Mononuclear cell (primary cell): ENCODE results near the gene HTRA1. TPM values are rescaled to one million over a fixed set of nuclear protein-coding genes. Genes with fewer than 3 reads are reported as not detected.

Source experiments
- H3K27me3 ChIP-seq: 2 replicates; pipeline ENCODE4 v1.6.0; 2011; ENCODE audit warnings: low read length, control low read depth; ENCODE audit not compliant: insufficient read depth
- H3K4me1 ChIP-seq: 2 replicates; pipeline ENCODE4 v1.5.1; 2011; ENCODE audit warnings: mild to moderate bottlenecking, low read length, control low read depth; ENCODE audit not compliant: insufficient read depth
- H3K4me3 ChIP-seq: 2 replicates; pipeline ENCODE4 v1.5.1; 2011; ENCODE audit warnings: mild to moderate bottlenecking, low read length, moderate library complexity
- H3K9me3 ChIP-seq: 2 replicates; pipeline ENCODE4 v1.5.1; 2011; ENCODE audit warnings: low read depth, mild to moderate bottlenecking, control low read depth, low read length
- total RNA-seq: library from RNA; depleted of rRNA; stranded (reverse); fragments of >200 nt; gene quantifications from one replicate; pipeline ENCODE4 v1.2.3, GENCODE V29; 2012

HTRA1 gene
- total RNA-seq, 1 donor, result 2.2 TPM

- Histone ChIP-seq H3K4me3 (no peak overlapping the region), H3K4me1 (no peaks in the 10 kb centered on the region), H3K9me3 (no peaks in the 10 kb centered on the region), H3K27me3 (no peaks in the 10 kb centered on the region)
Measured at GRCh38 chr10:122505011-122505410, 43.7 kb downstream of the HTRA1 start.

DNA sequence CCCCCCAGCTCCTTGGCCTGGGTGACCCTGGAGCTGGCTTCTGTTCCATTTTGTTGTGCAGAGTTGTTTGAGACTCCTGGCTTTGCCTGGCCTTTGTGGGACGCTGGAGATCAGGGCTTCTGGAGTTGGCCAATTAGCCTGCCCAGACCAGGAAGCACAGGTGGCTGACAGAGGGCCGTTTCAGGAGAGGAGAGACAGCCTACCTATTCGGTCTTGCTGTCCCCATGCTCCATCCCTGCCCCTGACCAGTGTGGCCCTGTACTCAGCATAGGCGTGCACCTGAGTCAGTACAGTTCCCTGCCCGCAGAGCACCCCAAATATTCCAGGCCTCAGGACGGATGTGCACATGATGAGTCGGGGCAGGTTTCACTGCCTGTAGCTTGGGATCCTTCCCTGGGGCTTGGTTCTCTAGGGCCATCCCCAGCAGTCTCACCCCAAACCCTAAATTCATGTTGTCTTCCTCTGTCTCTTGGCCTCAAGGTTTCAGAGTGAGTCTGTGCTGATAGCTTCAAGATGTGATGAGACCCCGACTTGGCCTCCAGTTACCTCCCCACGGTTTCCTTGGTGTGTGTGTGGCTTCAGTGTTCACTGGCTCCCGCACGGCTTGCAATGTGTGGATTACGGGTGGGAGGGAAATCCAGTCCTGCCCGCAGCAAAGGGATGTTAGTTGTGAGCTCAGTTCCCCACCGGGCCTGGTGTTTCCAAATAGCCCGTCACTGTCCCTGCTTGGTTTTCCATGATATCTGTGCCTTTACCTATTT lies 44.7 kb downstream of the HTRA1 start:
- no peak overlapping the region for H3K4me3 ChIP-seq
- H3K4me1 ChIP-seq, result no peaks in the 10 kb centered on the region

DNA sequence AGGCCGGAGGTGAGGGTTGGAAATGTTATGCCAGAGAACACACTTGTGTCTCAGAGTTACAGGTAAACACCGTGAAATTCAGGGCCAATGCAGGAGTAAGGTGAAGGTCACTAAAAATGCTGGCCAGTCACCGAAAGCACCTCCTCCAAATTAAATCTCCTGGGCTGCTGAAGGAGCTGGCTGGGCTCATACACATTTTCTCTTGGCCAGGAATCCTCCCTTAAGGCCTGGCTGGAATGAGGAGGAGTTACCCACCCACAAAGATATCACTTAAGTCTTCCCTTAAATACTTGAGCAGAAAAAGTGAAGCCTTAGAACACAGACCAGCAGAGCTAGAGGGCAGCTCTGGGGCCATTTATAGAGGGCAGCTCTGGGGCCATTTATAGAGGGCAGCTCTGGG lies 46.3 kb downstream of the HTRA1 start:
- Histone ChIP-seq H3K9me3 (no peaks in the 10 kb centered on the region), H3K4me1 (no peaks in the 10 kb centered on the region), H3K4me3 (no peak overlapping the region), H3K27me3 (no peaks in the 10 kb centered on the region)

More for the DNA sequence above, 44.7 kb downstream of the HTRA1 start:
- no peaks in the 10 kb centered on the region for H3K9me3 ChIP-seq
- no peaks in the 10 kb centered on the region for H3K27me3 ChIP-seq

- H3K9me3 ChIP-seq, result no peaks in the 10 kb centered on the region
Measured at GRCh38 chr10:122508021-122508420, 46.7 kb downstream of the HTRA1 start.

GRCh38 chr10:122509323-122509722 lies 48.0 kb downstream of the HTRA1 start:
- H3K9me3 ChIP-seq, result no peaks in the 10 kb centered on the region

More at GRCh38 chr10:122508021-122508420, 46.7 kb downstream of the HTRA1 start:
- H3K4me3 ChIP-seq, result no peak overlapping the region
- H3K27me3 ChIP-seq, result no peaks in the 10 kb centered on the region
- no peaks in the 10 kb centered on the region for H3K4me1 ChIP-seq

DNA sequence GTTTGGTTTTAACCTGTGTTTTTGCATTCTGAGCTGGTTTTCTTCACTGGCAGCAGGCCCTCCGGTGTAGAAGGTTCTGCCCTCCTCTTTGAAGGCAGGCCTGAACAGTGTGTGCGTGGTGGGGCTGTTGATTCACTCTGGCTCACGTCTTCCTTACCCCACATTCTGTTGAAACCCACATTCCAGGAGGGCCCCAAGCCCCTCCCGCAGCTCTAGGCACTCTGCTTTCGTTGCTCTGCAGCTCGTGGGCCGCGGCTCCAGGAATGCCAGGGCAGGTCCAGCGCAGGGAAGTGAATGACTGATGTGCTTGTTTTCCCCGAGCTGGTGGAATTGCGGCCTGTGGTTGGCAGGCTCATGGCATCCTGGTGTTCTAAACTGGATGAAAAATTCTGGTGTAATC lies 49.0 kb downstream of the HTRA1 start:
- no peaks in the 10 kb centered on the region for H3K27me3 ChIP-seq
- no peaks in the 10 kb centered on the region for H3K9me3 ChIP-seq
- peaks cover 4% of the 10 kb centered on the region for H3K4me1 ChIP-seq
- no peak overlapping the region for H3K4me3 ChIP-seq

More at GRCh38 chr10:122509323-122509722, 48.0 kb downstream of the HTRA1 start:
- no peaks in the 10 kb centered on the region for H3K4me1 ChIP-seq
- H3K4me3 ChIP-seq, result no peak overlapping the region
- no peaks in the 10 kb centered on the region for H3K27me3 ChIP-seq

GRCh38 chr10:122510736-122511135 lies 49.4 kb downstream of the HTRA1 start:
- no peak overlapping the region for H3K4me3 ChIP-seq
- H3K9me3 ChIP-seq, result no peaks in the 10 kb centered on the region
- H3K4me1 ChIP-seq, result peaks cover 8% of the 10 kb centered on the region
- H3K27me3 ChIP-seq, result no peaks in the 10 kb centered on the region

DNA sequence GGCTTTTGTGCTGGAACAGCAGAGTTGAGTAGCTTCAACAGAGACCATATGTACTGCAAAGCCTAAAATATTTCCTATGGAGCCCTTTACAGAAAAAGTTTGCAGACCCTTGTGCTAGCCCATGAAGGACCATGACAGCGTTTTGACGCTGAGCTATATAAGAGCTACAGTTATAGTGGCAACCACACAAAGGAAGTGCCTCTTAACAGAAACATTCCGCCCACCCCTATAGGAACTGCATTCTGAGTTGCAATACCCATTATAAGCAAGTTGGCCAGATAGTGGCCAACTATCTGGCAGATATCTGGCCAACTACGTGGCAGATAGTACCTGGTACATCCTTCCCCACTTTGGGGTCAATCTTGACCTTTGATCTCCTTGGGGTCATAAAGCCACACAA lies 51.7 kb downstream of the HTRA1 start:
- H3K4me3 ChIP-seq, result no peak overlapping the region

GRCh38 chr10:122514045-122514840 lies 52.9 kb downstream of the HTRA1 start:
- Histone ChIP-seq H3K9me3 (no peaks in the 10 kb centered on the region), H3K4me3 (no peak overlapping the region), H3K4me1 (peaks cover 20% of the 10 kb centered on the region), H3K27me3 (no peaks in the 10 kb centered on the region)

More for the DNA sequence above, 51.7 kb downstream of the HTRA1 start:
- Histone ChIP-seq H3K4me1 (peaks cover 20% of the 10 kb centered on the region), H3K9me3 (no peaks in the 10 kb centered on the region), H3K27me3 (no peaks in the 10 kb centered on the region)

DNA sequence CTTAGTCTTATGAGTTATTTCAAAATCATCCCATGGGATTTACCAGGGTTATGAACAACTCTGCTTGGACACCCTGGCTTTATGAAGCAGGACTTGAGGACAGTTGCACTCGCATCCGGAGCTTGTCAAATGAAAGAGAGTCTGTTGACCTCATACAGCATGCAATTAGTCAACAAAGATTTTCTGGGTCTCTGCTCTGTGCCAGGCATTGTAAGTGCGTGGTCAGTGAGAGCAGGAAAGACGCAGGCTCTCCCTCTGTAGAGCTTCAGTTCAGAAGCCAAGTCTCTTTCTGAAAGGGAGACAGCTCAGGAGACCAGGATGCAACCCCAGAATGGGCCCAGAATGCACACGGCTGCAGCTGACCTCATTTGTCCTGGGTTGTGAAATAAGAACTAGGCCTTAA lies 53.7 kb downstream of the HTRA1 start:
- no peak overlapping the region for H3K4me3 ChIP-seq
- no peaks in the 10 kb centered on the region for H3K27me3 ChIP-seq
- H3K9me3 ChIP-seq, result no peaks in the 10 kb centered on the region
- H3K4me1 ChIP-seq, result peaks cover 20% of the 10 kb centered on the region

DNA sequence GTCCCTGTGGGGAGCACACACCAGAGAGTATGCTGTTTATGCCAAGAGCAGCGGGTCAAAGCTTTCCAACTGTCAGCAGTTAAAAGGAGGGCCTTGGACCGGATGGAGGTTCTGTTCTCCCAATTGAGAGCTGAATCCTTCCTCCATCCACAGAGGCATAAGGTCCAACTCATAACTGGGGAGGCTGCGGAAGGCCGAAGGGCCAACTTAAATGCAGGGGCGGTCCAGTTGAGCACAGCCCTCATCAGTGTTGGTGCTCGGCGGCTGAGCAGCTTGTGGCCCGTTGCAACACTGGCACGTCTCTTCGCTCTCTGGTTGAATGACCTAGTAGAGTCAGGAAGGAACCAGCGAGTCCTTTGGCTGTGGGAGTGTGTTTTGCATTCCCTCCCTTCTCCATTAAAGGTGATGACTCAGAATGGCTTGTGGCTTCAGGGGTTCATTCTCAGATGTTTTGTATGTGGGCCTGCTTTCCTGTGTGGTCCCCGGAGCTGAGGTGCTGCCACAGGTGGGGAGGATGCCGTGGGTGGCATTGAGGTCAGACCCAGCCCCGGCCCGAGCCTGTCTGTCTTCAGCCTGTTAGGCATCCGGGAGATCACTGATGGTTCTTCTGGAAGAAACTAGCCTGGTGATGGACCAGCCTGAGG lies 54.4 kb downstream of the HTRA1 start:
- no peak overlapping the region for H3K4me3 ChIP-seq
- no peaks in the 10 kb centered on the region for H3K27me3 ChIP-seq
- H3K4me1 ChIP-seq, result peaks cover 20% of the 10 kb centered on the region
- H3K9me3 ChIP-seq, result no peaks in the 10 kb centered on the region

- H3K4me3 ChIP-seq, result no peak overlapping the region
Measured at GRCh38 chr10:122516734-122517133, 55.4 kb downstream of the HTRA1 start.

DNA sequence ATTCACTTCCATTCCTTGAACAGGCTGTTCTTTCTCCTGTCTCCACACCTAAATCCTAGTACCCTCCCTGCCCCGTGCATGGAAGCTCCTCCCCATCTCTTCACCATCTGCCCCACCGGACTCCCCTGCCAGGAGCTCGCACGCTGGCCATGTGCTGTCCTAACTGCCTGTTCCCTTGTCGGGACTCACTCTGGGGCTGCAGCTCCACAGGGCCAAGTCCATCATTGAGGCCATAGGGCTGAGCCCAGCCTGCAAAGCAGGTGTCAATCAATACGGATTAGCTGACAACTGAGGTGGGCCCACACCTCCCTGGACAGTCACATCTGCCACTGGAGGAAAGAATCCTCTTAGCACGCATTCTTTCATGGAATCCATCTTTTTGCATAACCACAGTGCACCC lies 57.8 kb downstream of the HTRA1 start:
- Histone ChIP-seq H3K4me1 (peaks cover 20% of the 10 kb centered on the region), H3K27me3 (no peaks in the 10 kb centered on the region), H3K9me3 (no peaks in the 10 kb centered on the region), H3K4me3 (no peak overlapping the region)

More at GRCh38 chr10:122516734-122517133, 55.4 kb downstream of the HTRA1 start:
- Histone ChIP-seq H3K4me1 (peaks cover 20% of the 10 kb centered on the region), H3K27me3 (no peaks in the 10 kb centered on the region), H3K9me3 (no peaks in the 10 kb centered on the region)

DNA sequence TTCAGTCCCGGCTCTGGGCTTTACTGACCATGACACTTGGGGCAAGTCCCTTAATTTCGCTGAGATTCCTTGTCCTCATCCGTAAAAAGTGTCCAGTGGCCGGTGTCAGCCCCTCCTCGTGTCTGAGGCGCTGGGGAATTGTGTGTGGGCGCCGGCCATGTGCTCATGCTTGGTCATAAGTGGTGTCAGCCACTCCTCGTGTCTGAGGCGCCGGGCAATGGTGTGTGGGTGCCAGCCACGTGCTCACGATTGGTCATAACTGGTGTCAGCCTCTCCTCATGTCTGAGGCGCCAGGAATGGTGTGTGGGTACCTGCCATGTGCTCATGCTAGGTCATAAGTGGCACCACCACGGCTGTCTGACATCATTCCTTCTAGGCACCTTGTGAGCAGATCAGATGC lies 58.5 kb downstream of the HTRA1 start:
- Histone ChIP-seq H3K4me3 (no peak overlapping the region), H3K4me1 (peaks cover 20% of the 10 kb centered on the region), H3K9me3 (no peaks in the 10 kb centered on the region), H3K27me3 (no peaks in the 10 kb centered on the region)

DNA sequence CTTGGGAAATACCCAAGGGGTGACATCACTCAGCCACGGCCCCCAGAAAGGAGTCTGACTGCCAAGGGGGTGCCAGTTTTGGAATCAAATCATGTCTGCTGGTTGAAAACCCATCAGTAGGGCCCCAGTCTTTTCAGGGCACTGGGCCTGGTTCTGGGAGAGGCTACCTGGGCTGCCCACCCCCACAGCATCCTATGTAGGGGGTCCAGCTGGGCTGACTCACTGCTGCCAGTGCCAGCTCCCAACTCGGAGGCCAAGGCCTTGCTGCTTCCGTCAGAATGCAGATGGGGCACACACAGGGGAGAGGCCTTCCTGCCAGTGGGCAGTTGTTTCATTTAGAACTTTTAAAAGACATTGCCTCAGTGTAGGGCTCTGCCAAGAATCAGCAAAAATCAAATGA lies 59.7 kb downstream of the HTRA1 start:
- no peaks in the 10 kb centered on the region for H3K9me3 ChIP-seq
- no peaks in the 10 kb centered on the region for H3K27me3 ChIP-seq
- peaks cover 10% of the 10 kb centered on the region for H3K4me1 ChIP-seq
- H3K4me3 ChIP-seq, result no peak overlapping the region
